ENCODE measurements around the gene TINAGL1.
"Not testable (repeated sequence)": the region's sequence is repeated elsewhere in the genome, so short reads cannot be mapped to it uniquely, and the experiment has no call there.

TINAGL1 gene

GRCh38 chr1:31583995-31584868, 7.9 kb downstream of the TINAGL1 start:
- peak; percentile 18 for DNase-seq (ENCODE audit: low read depth)

GRCh38 chr1:31584869-31585735, 8.8 kb downstream of the TINAGL1 start:
- no peak for DNase-seq (ENCODE audit: low read depth)

GRCh38 chr1:31585736-31586365, 9.5 kb downstream of the TINAGL1 start:
- no peak for DNase-seq (ENCODE audit: low read depth)

- no peak for DNase-seq (ENCODE audit: low read depth)
Observed at GRCh38 chr1:31586376-31587327, 10.3 kb downstream of the TINAGL1 start.

DNA sequence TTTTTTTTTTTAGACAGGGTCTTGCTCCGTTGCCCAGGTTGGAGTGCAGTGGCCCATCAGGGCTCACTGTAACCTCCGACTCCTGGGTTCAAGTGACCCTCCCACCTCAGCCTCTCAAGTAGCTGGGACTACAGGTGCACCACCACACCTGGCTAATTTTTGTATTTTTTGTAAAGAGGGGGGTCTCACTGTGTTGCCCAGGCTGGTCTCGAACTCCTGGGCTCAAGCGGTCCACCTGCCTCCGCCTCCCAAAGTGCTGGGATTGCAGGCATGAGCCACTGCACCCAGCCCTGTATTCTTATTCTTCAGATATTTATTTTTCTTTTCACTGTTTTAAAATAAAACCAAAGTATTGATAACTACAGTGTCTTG, 11.0 kb downstream of the TINAGL1 start:
- DNase-seq (ENCODE audit: low read depth): not testable (repeated sequence)

GRCh38 chr1:31587720-31588423, 11.6 kb downstream of the TINAGL1 start:
- peak; percentile 24 for DNase-seq (ENCODE audit: low read depth)

DNA sequence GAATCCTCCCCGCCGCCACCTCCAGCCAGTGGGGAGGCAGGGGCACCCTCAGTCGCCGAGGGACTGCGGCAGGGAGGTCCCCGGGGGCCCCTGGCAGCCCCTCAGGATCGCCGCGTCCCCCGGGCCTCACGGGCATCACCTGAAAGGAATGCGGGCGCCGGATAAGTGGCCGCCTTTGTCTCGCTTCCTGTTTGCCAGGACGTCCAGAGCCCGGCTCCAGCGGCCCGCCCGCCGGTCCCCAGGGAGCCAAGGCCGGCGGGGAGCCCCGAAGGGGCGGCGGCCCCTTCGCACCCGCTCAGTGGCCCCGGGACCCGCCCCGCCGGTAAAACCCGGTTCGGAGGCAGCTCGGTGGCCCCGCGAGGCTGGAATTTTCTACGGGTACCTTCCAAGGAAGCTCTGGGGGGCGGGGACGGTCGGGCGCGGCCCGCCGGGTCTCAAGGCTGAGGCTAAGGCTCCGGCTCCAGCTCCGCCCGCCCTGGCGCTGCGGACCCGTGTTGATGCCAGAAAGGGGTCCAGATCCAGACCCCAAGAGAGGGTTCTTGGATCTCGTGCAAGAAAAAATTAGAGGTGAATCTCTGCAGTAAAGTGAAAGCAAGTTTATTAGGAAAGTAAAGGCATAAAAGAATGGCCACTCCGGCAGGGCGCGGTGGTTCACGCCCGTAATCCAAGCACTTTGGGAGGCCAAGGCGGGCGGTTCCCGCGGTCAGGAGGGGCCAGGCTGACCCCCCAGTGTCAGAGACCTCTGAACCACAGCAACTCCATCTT, 12.6 kb downstream of the TINAGL1 start:
- no peak for DNase-seq (ENCODE audit: low read depth)

DNA sequence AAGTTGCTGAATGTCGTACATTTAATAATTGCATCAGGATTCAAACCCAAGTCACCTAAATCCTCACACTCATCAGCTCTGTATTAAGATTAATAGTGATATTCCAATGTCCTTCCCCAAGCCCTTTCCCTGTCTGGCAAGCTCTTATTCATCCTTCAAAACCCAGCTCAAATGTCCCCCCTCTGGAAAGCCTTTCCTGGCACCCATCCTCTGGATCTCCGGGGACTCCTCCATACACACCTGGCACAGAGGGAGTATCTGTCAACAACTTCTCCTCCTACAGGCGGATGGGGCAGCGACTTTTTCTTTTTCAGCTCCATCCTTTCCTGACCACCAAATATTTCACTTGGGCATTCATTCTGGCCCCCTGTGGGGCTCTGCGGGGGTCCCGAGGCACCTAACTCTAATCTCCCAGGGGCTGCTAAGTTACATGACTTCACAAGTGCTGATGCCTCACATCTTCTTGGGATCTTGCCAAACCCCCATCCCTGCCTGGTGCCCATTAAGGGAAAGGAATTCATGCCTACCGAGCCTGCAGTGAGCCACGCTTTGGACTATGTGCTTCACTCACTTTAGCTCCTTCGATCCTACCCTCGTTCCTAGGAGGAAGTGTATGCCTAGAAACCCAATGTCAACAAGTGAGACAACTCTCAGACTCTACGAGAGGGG, 15.2 kb downstream of the TINAGL1 start:
- no peak for DNase-seq (ENCODE audit: low read depth)

GRCh38 chr1:31592132-31592531, 15.8 kb downstream of the TINAGL1 start:
- DNase-seq (ENCODE audit: low read depth): no peak

DNA sequence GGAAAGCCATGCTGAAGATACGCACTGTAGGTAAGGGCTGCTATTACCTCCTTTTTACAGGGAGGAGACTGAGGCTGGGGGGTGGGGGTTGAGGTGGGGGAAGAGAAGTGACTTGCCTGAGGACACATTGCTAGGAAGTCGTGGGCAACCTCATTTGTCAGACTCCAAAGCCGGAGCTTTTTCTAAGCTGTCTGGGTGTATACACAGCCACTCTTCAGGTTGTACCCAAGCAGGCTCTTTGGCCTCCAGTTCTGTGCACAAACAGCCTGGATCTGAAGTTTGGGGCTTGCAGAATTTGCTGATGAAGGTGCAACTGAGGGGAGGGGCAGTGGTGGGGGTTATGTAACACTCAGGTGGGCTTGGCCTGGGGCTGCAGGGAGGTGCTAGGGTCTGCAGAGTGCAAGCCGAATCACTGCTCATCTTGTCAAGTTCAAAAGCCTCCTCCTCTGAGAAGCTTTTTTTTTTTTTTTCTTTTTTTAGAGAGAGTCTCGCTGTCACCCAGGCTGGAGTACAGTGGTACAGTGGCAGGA, 16.9 kb downstream of the TINAGL1 start:
- DNase-seq (ENCODE audit: low read depth): no peak

DNA sequence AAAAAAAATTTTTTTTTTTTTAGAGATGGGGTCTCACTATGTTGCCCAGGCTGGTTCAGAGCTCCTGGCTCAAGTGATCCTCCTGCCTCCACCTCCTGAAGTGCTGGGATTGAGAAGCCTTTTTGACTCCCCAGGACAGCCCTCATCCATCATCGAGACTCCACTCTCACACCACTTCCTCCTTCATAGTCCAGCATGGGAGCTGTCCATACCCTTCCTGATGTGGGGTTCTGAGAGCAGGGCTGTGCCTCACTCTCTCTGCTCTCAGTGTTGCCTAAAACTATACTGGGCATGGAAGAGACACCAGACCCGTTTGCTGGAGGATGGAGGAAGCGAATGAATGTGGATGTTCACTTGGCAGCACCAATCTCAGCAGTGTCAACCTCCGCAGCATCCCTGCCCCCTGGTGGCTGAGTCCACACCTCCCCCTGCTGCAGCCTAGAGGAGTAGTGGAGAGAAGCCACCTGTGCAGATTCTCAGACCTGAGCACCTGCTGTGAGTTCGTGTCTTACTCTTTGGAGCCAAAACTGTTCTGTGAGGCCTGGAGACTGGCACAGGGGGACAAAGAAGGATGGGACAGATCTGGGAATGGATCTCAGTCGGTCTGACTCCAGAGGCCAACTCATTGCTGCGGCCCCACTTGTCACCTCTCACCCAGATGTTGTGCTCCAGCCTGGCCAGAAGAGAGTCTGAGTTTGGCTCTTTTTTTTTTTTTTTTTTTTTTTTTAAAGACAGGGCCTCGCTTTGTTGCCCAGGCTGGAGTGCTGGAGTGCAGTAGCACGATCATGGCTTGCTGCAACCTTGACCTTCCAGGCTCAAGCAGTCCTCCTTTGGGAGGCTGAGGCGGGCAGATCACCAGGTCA, 17.7 kb downstream of the TINAGL1 start:
- no peak for DNase-seq (ENCODE audit: low read depth)

DNA sequence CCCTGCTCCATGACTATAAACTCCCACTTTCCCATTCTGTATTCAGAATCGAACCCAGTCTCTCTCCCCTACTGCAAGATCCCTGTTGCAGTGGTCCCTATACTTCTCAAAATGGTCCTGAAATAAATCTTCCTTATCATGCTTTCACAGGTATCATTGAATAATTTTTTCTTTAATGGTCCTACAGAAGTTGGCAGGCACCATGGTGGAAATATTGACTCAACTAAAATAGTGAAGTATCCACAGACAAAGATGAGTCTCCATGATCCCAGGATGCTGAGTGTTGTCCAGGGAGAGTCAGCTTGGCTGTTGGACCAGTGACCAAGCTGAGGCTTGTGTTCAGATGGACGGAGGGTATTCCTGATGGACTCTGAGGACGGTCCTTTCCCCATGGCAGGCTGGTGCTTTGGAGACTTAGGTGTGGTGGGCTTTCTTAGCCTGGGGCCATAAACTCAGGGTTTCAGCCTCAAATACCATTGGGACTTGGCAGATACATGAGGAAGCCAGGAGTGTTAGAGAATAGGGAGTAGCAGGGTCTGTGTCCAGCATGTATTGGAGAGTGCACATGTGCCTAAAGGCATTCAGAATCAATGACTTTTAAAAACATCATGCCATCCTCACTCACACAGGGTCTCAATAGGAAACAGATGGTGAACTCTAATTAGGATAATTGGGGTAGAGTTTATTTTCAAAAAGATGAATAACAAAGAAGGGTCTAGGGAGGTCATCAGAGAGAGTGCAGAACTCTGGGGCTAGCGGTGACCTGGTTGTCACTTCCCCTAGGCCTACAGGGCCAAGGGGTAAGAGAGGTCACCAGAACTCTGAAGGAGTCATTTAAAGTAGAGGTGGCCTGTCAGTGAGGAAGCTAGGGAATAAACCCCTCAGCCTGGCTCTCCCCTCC, 19.8 kb downstream of the TINAGL1 start:
- no peak for DNase-seq (ENCODE audit: low read depth)

GRCh38 chr1:31596737-31597097, 20.4 kb downstream of the TINAGL1 start:
- DNase-seq (ENCODE audit: low read depth): no peak

- DNase-seq (ENCODE audit: low read depth): no peak
Observed at GRCh38 chr1:31598980-31599379, 22.7 kb downstream of the TINAGL1 start.

DNA sequence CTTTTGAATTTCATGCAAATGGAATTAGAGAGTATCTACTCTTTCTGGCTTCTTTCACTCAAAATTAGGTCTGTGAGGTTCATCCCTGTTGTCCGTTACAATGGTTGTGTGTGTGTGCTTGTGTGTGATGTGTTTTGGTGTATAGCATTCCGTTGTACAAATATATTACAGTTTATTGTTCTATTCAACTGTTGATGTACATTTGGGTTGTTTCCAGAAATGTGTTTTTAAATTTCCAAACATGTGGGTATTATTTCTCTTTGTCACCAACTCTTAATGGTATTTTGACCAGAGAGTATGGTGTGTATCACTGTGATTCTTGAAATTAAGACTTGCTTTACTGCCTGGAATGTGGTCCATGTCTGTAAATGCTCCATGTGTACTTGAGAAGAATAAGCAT, 24.3 kb downstream of the TINAGL1 start:
- no peak for DNase-seq (ENCODE audit: low read depth)

- DNase-seq (ENCODE audit: low read depth): no peak
Observed at GRCh38 chr1:31602081-31602480, 25.8 kb downstream of the TINAGL1 start.

GRCh38 chr1:31605908-31606427, 29.7 kb downstream of the TINAGL1 start:
- DNase-seq (ENCODE audit: low read depth): peak; percentile 34
